HepG2 (cell line): ENCODE measurements around the gene USP1. TPM values are rescaled to one million over a fixed set of nuclear protein-coding genes. Genes with fewer than 3 reads are reported as not detected.

ENCODE experiments used
- ASH2L ChIP-seq: fragments of 300-600, 200-600 bp; sonication (generic); IDR thresholded peaks from 2 replicates; pipeline ENCODE4 v1.7.0; 2017; ENCODE audit warnings: low read depth, mild to moderate bottlenecking, moderate library complexity, mixed read lengths, low read length; ENCODE audit not compliant: insufficient read length
- CC2D1A ChIP-seq: sonication (generic); formaldehyde crosslinking; IDR thresholded peaks from 2 replicates; pipeline ENCODE4 v1.8.1; 2023; ENCODE audit warnings: mild to moderate bottlenecking, missing genetic modification reagents
- EP300 ChIP-seq, 3 experiments: sonication (generic) in 1 of 3; formaldehyde crosslinking in 1 of 3; IDR thresholded peaks; 2 replicates each; pipeline versions ENCODE4 v1.5.1 to v1.6.1; 2011 to 2020; ENCODE audit warnings: low read depth in 2 of 3, low read length in 2 of 3, borderline replicate concordance in 1 of 3, improper control_type of control experiment in 1 of 3, mild to moderate bottlenecking in 1 of 3, missing genetic modification reagents in 1 of 3, moderate library complexity in 1 of 3
- MNT ChIP-seq: fragments of 450-650 bp; IDR thresholded peaks from 2 replicates; pipeline ENCODE4 v1.6.1; 2016
- MXD4 ChIP-seq: IDR thresholded peaks from 2 replicates; pipeline ENCODE4 v1.6.1; 2016; ENCODE audit warnings: mild to moderate bottlenecking, missing biosample characterization, missing genetic modification reagents
- PRMT3 ChIP-seq: sonication (generic); formaldehyde crosslinking; IDR thresholded peaks from 2 replicates; pipeline ENCODE4 v1.8.1; 2022; ENCODE audit warnings: low read depth, mild to moderate bottlenecking, moderate library complexity, missing genetic modification reagents, borderline replicate concordance
- TBL1XR1 ChIP-seq: fragments of 150-350 bp; IDR thresholded peaks from 2 replicates; pipeline ENCODE4 v1.6.1; 2014; ENCODE audit warnings: borderline replicate concordance, low read length; ENCODE audit not compliant: partially characterized antibody
- TGIF2 ChIP-seq: IDR thresholded peaks from 2 replicates; pipeline ENCODE4 v1.6.1; 2016; ENCODE audit warnings: control low read depth, missing compliant biosample characterization
- ZNF296 ChIP-seq: sonication (generic); formaldehyde crosslinking; conservative IDR thresholded peaks from 2 replicates; pipeline ENCODE4 v1.5.0; 2020; ENCODE audit warnings: mild to moderate bottlenecking, missing genetic modification reagents
- ZNF549 ChIP-seq: sonication (generic); formaldehyde crosslinking; IDR thresholded peaks from 2 replicates; pipeline ENCODE4 v1.5.0; 2020; ENCODE audit warnings: missing genetic modification reagents
- ZNF687 ChIP-seq: sonication (generic); formaldehyde crosslinking; IDR thresholded peaks from 2 replicates; pipeline ENCODE4 v1.5.1; 2020; ENCODE audit warnings: mild to moderate bottlenecking, missing genetic modification reagents, moderate library complexity
- polyA plus RNA-seq, 8 experiments: library from polyadenylated mRNA; depleted of rRNA in 3 of 8; stranded (reverse) in 7 of 8; unstranded in 1 of 8; fragments of >200 nt; fragmentation: Illumina TruSeq in 4 of 8; extraction: Trizol in 4 of 8; gene quantifications; 2 replicates each; pipeline versions ENCODE4 v1.2.1 to v1.2.3, GENCODE V29; 2011 to 2016; ENCODE audit warnings: low read depth in 4 of 8, missing spikeins in 1 of 8, mixed read lengths in 1 of 8; ENCODE audit not compliant: insufficient read depth in 1 of 8
- total RNA-seq, 5 experiments: library from RNA; depleted of rRNA; stranded (reverse); fragments of >200 nt; fragmentation: Illumina TruSeq; extraction: Trizol; gene quantifications; 2 replicates each; pipeline ENCODE4 v1.2.3, GENCODE V29; 2016; ENCODE audit warnings: low read depth in 1 of 5
- TF ChIP-seq, protein P1 (sequence below): sonication (generic); formaldehyde crosslinking; IDR thresholded peaks from 2 replicates; pipeline ENCODE4 v1.8.1; 2023; ENCODE audit warnings: mild to moderate bottlenecking, missing genetic modification reagents, borderline replicate concordance
- TF ChIP-seq, protein P2 (sequence below): sonication (generic); formaldehyde crosslinking; IDR thresholded peaks from 2 replicates; pipeline ENCODE4 v1.9.0; 2021; ENCODE audit warnings: missing genetic modification reagents, borderline replicate concordance

USP1 gene
- total and polyA plus RNA-seq, 2 of the 13 experiments (the other 11 are each of a cell fraction or from before 2014, with no cell fraction given): 9.0 to 64.6 TPM

DNA sequence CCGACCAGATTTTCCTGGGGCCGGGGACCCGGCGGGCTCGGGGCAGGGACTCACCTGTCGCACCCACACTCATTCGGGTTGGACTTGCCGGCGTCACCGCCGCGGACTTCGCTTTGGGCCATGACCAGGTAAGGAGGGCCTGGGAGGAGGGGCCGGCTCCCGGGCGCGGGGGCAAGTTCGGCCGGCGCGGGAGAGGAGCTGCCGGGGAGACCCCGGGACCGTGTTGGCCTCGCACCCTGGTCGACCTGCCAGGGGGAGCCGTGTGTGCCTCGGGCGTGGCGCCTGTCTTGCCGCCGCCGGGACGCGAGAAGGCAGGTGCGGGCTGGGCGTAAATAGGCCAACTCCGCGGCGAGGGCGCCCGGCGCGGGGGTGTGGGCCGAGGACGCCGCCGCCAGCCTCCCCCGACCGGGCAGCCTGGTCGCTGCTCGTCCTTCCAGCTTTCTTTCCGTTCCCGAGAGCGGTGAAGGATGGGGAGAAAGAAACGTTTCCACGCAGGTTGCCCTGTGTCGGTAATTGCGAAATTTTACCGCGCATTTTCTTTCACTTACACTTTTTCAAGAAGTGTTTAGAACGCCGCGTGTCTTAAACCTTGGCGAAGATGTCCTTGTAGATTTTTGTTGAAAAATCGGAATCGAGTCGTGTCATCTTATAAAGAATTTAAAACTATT is 558 bp downstream of the USP1 start (continued):
- TF ChIP-seq, protein P1, sequence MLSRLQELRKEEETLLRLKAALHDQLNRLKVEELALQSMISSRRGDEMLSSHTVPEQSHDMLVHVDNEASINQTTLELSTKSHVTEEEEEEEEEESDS (CRISPR knock-in tag): 0 out of 2 replicates have a peak, but pooled peaks have one; percentile 5
- TF ChIP-seq PRMT3 (CRISPR knock-in tag): 0 out of 2 replicates have a peak, but pooled peaks have one; percentile 10
- TF ChIP-seq CC2D1A (CRISPR knock-in tag): no peak
- no peak for TF ChIP-seq MNT
- TF ChIP-seq TGIF2 (CRISPR knock-in tag): 0 out of 2 replicates have a peak, but pooled peaks have one; percentile 27
- no peak for TF ChIP-seq ZNF549 (CRISPR knock-in tag)
- TF ChIP-seq EP300 (IDR thresholded peaks at IDR 0.05; ENCODE audit: low read depth in 2 of 2, low read length in 2 of 2): no peak
- TF ChIP-seq EP300 (CRISPR knock-in tag; IDR thresholded peaks at IDR 0.05; ENCODE audit: borderline replicate concordance): no peak
- 0 out of 2 replicates have a peak, but pooled peaks have one; percentile 0 for TF ChIP-seq ZNF296 (CRISPR knock-in tag)
- TF ChIP-seq, protein P2, sequence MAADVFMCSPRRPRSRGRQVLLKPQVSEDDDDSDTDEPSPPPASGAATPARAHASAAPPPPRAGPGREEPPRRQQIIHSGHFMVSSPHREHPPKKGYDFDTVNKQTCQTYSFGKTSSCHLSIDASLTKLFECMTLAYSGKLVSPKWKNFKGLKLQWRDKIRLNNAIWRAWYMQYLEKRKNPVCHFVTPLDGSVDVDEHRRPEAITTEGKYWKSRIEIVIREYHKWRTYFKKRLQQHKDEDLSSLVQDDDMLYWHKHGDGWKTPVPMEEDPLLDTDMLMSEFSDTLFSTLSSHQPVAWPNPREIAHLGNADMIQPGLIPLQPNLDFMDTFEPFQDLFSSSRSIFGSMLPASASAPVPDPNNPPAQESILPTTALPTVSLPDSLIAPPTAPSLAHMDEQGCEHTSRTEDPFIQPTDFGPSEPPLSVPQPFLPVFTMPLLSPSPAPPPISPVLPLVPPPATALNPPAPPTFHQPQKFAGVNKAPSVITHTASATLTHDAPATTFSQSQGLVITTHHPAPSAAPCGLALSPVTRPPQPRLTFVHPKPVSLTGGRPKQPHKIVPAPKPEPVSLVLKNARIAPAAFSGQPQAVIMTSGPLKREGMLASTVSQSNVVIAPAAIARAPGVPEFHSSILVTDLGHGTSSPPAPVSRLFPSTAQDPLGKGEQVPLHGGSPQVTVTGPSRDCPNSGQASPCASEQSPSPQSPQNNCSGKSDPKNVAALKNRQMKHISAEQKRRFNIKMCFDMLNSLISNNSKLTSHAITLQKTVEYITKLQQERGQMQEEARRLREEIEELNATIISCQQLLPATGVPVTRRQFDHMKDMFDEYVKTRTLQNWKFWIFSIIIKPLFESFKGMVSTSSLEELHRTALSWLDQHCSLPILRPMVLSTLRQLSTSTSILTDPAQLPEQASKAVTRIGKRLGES: no peak
- TF ChIP-seq TBL1XR1: no peak
- peak; percentile 4; the same call in 1 of the 2 replicates for TF ChIP-seq ZNF687 (CRISPR knock-in tag)
- TF ChIP-seq MXD4 (CRISPR knock-in tag): no peak
- TF ChIP-seq ASH2L: peak; percentile 2
